SK-N-SH (cell line): ENCODE data around the gene ATF2. TPM values are rescaled to one million over a fixed set of nuclear protein-coding genes. Genes with fewer than 3 reads are reported as not detected.

Experiments used
- CTCF ChIA-PET: fragments of 300-600, 350-600 bp; formaldehyde crosslinking; extraction: SDS; loops from one replicate; lab custom pipeline; 2021; lab: Yijun Ruan, JAX
- POLR2A ChIA-PET: fragments of 350-600 bp; sonication (Branson Sonifier 250); formaldehyde crosslinking; extraction: SDS; loops from one replicate; lab custom pipeline; 2020; ENCODE audit warnings: antibody characterized with exemption, inconsistent platforms; lab: Yijun Ruan, JAX
- DNase-seq: peaks from one replicate; pipeline ENCODE4 v3.0.0; 2012
- H2AFZ ChIP-seq: fragments of 200-600 bp; sonication (generic); 2 replicates; pipeline ENCODE4 v1.8.1; 2016; ENCODE audit warnings: antibody characterized with exemption, mild to moderate bottlenecking, low read depth
- H3F3A ChIP-seq: fragments of 200-600 bp; sonication (generic); replicated peaks from 2 replicates; pipeline ENCODE3; 2016; ENCODE audit warnings: antibody characterized with exemption, mild to moderate bottlenecking; ENCODE audit not compliant: insufficient read depth
- H3K27ac ChIP-seq, 2 experiments: fragments of 200-500 bp in 1 of 2; fragments of 200-600 bp in 1 of 2; sonication (Bioruptor generic) in 1 of 2; sonication (generic), shearing (Covaris generic) in 1 of 2; 2 replicates each; pipeline versions ENCODE4 v1.5.1 to v1.6.1; 2014 to 2016; ENCODE audit warnings: low read depth in 2 of 2, inconsistent platforms in 1 of 2, low read length in 1 of 2, mild to moderate bottlenecking in 1 of 2, mixed read lengths in 1 of 2
- H3K27me3 ChIP-seq: fragments of 200-600 bp; sonication (generic), shearing (Covaris generic); 2 replicates; pipeline ENCODE4 v1.6.1; 2016; ENCODE audit warnings: mixed run types; ENCODE audit not compliant: insufficient read depth
- H3K36me3 ChIP-seq, 2 experiments: fragments of 200-500 bp in 1 of 2; fragments of 200-600 bp in 1 of 2; sonication (Bioruptor generic) in 1 of 2; sonication (generic) in 1 of 2; replicated peaks in 1 of 2; 2 replicates each; pipeline versions ENCODE3 to v1.5.1; 2014 to 2016; ENCODE audit warnings: low read length in 1 of 2, mild to moderate bottlenecking in 1 of 2; ENCODE audit not compliant: insufficient read depth in 2 of 2, control insufficient read depth in 1 of 2
- H3K4me1 ChIP-seq, 2 experiments: fragments of 200-500 bp in 1 of 2; fragments of 200-600 bp in 1 of 2; sonication (Bioruptor generic) in 1 of 2; sonication (generic), shearing (Covaris generic) in 1 of 2; 2 replicates each; pipeline versions ENCODE4 v1.5.1 to v1.6.1; 2014 to 2016; ENCODE audit warnings: low read depth in 1 of 2, low read length in 1 of 2, mixed run types in 1 of 2; ENCODE audit not compliant: insufficient read depth in 2 of 2, control insufficient read depth in 1 of 2
- H3K4me2 ChIP-seq: fragments of 200-600 bp; sonication (generic), shearing (Covaris generic); 2 replicates; pipeline ENCODE4 v1.6.1; 2017; ENCODE audit warnings: mixed run types
- H3K4me3 ChIP-seq, 2 experiments: fragments of 200-500 bp in 1 of 2; fragments of 200-600 bp in 1 of 2; sonication (Bioruptor generic) in 1 of 2; sonication (generic), shearing (Covaris generic) in 1 of 2; 2 replicates each; pipeline versions ENCODE4 v1.5.1 to v1.8.1; 2014 to 2016; ENCODE audit warnings: low read depth in 2 of 2, inconsistent platforms in 1 of 2, low read length in 1 of 2, mild to moderate bottlenecking in 1 of 2, mixed read lengths in 1 of 2, moderate library complexity in 1 of 2
- H3K79me2 ChIP-seq: fragments of 200-600 bp; sonication (generic); 2 replicates; pipeline ENCODE4 v1.8.1; 2017; ENCODE audit warnings: mild to moderate bottlenecking; ENCODE audit not compliant: insufficient read depth
- H3K9ac ChIP-seq: fragments of 200-600 bp; sonication (generic); 2 replicates; pipeline ENCODE4 v1.6.1; 2017; ENCODE audit warnings: mixed run types
- H3K9me2 ChIP-seq: fragments of 200-600 bp; sonication (generic); 2 replicates; pipeline ENCODE4 v1.6.1; 2017; ENCODE audit warnings: mixed run types
- H3K9me3 ChIP-seq: fragments of 200-600 bp; sonication (generic); 2 replicates; pipeline ENCODE4 v1.6.1; 2017; ENCODE audit warnings: mixed run types, mild to moderate bottlenecking, moderate library complexity
- H4K20me1 ChIP-seq: fragments of 200-600 bp; sonication (generic); 2 replicates; pipeline ENCODE4 v1.6.1; 2017; ENCODE audit warnings: mild to moderate bottlenecking, mixed run types; ENCODE audit not compliant: insufficient read depth
- EP300 ChIP-seq, 2 experiments: IDR thresholded peaks; 2 replicates each; pipeline versions ENCODE4 v1.4.0 to v1.6.1; 2012; ENCODE audit warnings: borderline replicate concordance in 1 of 2, low read depth in 1 of 2, low read length in 1 of 2
- FOXJ3 ChIP-seq: sonication (generic); formaldehyde crosslinking; IDR thresholded peaks from 2 replicates; pipeline ENCODE4 v1.5.1; 2020; ENCODE audit warnings: mild to moderate bottlenecking, missing genetic modification reagents
- FOXM1 ChIP-seq: IDR thresholded peaks from 2 replicates; pipeline ENCODE4 v1.4.0; 2012; ENCODE audit warnings: low read depth, mild to moderate bottlenecking
- GATA2 ChIP-seq: sonication (generic); formaldehyde crosslinking; IDR thresholded peaks from 2 replicates; pipeline ENCODE4 v1.5.0; 2020; ENCODE audit warnings: mild to moderate bottlenecking, missing genetic modification reagents
- MEF2A ChIP-seq: IDR thresholded peaks from 2 replicates; pipeline ENCODE4 v1.4.0; 2012; ENCODE audit warnings: low read depth, borderline replicate concordance
- MXI1 ChIP-seq: IDR thresholded peaks from 2 replicates; pipeline ENCODE4 v1.6.1; 2012; ENCODE audit warnings: mild to moderate bottlenecking, low read depth, low read length, improper control_type of control experiment
- NRF1 ChIP-seq: IDR thresholded peaks from 2 replicates; pipeline ENCODE4 v1.6.1; 2012; ENCODE audit warnings: low read depth, mild to moderate bottlenecking, low read length
- POLR2AphosphoS5 ChIP-seq: IDR thresholded peaks from 2 replicates; pipeline ENCODE4 v1.6.1; 2012; ENCODE audit warnings: low read depth, low read length
- RAD21 ChIP-seq: IDR thresholded peaks from 2 replicates; pipeline ENCODE4 v1.6.1; 2012; ENCODE audit warnings: mild to moderate bottlenecking, low read length
- RFX5 ChIP-seq: IDR thresholded peaks from 2 replicates; pipeline ENCODE4 v1.6.1; 2012; ENCODE audit warnings: mild to moderate bottlenecking, improper control_type of control experiment, low read length
- SIN3A ChIP-seq: IDR thresholded peaks from 2 replicates; pipeline ENCODE4 v1.6.1; 2012; ENCODE audit warnings: low read depth, mild to moderate bottlenecking, low read length, moderate library complexity, borderline replicate concordance
- TEAD4 ChIP-seq: IDR thresholded peaks from 2 replicates; pipeline ENCODE4 v1.4.0; 2012; ENCODE audit warnings: mild to moderate bottlenecking, borderline replicate concordance; ENCODE audit not compliant: insufficient read depth
- USF2 ChIP-seq: fragments of 150-350 bp; IDR thresholded peaks from 2 replicates; pipeline ENCODE4 v1.6.1; 2017; ENCODE audit warnings: antibody characterized with exemption, low read length, low read depth, borderline replicate concordance
- YY1 ChIP-seq: IDR thresholded peaks from 2 replicates; pipeline ENCODE4 v1.4.0; 2012; ENCODE audit warnings: low read depth, mild to moderate bottlenecking
- WGBS: methylation state at CpG from one replicate; pipeline ENCODE4 v1.1.6; 2017; ENCODE audit warnings: low lambda C conversion rate; 5-methylcytosine and 5-hydroxymethylcytosine counted together
- polyA plus RNA-seq, 3 experiments: library from polyadenylated mRNA; depleted of rRNA; stranded (reverse); fragments of >200 nt; gene quantifications; 2 replicates each; pipeline ENCODE4 v1.2.3, GENCODE V29; 2012
- TF ChIP-seq, protein P1 (sequence below): IDR thresholded peaks from 2 replicates; pipeline ENCODE4 v1.6.1; 2012; ENCODE audit warnings: mild to moderate bottlenecking, low read depth, low read length, moderate library complexity
- TF ChIP-seq, protein P2 (sequence below): IDR thresholded peaks from 2 replicates; pipeline ENCODE4; 2012
- TF ChIP-seq, protein P3 (sequence below): IDR thresholded peaks from 2 replicates; pipeline ENCODE4 v1.4.0; 2012; ENCODE audit warnings: low read depth, borderline replicate concordance

The ATF2 gene
- polyA plus RNA-seq, 1 of the 3 experiments (the other 2 are of a cell fraction), result 19.0 TPM

DNA sequence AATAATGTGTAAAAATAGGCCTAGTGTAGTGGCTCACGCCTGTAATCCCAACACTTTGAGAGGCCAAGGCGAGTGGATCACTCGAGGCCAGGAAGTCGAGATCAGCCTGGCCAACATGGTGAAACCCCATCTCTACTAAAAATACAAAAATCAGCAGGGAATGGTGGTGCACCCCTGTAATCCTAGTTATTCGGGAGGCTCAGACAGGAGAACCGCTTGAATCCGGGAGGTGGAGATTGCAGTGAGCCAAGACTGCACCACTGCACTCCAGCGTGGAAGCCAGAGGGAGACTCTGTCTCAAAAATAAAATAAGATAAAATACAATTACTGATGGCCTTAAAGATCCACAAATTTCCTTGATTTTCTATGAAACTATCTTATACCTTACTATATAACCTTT is 3.8 kb downstream of the ATF2 start:
- Histone ChIP-seq H3K79me2 (peaks cover 95% of the 10 kb centered on the region), H3K27me3 (no peaks in the 10 kb centered on the region)
- no peak for TF ChIP-seq YY1
- TF ChIP-seq RAD21, result no peak
- TF ChIP-seq, protein P1, sequence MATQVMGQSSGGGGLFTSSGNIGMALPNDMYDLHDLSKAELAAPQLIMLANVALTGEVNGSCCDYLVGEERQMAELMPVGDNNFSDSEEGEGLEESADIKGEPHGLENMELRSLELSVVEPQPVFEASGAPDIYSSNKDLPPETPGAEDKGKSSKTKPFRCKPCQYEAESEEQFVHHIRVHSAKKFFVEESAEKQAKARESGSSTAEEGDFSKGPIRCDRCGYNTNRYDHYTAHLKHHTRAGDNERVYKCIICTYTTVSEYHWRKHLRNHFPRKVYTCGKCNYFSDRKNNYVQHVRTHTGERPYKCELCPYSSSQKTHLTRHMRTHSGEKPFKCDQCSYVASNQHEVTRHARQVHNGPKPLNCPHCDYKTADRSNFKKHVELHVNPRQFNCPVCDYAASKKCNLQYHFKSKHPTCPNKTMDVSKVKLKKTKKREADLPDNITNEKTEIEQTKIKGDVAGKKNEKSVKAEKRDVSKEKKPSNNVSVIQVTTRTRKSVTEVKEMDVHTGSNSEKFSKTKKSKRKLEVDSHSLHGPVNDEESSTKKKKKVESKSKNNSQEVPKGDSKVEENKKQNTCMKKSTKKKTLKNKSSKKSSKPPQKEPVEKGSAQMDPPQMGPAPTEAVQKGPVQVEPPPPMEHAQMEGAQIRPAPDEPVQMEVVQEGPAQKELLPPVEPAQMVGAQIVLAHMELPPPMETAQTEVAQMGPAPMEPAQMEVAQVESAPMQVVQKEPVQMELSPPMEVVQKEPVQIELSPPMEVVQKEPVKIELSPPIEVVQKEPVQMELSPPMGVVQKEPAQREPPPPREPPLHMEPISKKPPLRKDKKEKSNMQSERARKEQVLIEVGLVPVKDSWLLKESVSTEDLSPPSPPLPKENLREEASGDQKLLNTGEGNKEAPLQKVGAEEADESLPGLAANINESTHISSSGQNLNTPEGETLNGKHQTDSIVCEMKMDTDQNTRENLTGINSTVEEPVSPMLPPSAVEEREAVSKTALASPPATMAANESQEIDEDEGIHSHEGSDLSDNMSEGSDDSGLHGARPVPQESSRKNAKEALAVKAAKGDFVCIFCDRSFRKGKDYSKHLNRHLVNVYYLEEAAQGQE, result no peak
- no peak for TF ChIP-seq GATA2 (CRISPR knock-in tag)
- no peak for TF ChIP-seq MXI1
- TF ChIP-seq MEF2A, result no peak
- TF ChIP-seq POLR2AphosphoS5, result no peak
- no peak for TF ChIP-seq TEAD4
- TF ChIP-seq, protein P2, sequence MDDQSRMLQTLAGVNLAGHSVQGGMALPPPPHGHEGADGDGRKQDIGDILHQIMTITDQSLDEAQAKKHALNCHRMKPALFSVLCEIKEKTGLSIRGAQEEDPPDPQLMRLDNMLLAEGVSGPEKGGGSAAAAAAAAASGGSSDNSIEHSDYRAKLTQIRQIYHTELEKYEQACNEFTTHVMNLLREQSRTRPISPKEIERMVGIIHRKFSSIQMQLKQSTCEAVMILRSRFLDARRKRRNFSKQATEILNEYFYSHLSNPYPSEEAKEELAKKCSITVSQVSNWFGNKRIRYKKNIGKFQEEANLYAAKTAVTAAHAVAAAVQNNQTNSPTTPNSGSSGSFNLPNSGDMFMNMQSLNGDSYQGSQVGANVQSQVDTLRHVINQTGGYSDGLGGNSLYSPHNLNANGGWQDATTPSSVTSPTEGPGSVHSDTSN, result no peak
- TF ChIP-seq, protein P3, sequence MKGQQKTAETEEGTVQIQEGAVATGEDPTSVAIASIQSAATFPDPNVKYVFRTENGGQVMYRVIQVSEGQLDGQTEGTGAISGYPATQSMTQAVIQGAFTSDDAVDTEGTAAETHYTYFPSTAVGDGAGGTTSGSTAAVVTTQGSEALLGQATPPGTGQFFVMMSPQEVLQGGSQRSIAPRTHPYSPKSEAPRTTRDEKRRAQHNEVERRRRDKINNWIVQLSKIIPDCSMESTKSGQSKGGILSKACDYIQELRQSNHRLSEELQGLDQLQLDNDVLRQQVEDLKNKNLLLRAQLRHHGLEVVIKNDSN, result no peak
- no peak for TF ChIP-seq NRF1
- TF ChIP-seq RFX5, result no peak
- TF ChIP-seq, all 33 proteins: peak for 0
- DNase-seq, result no peak
- no peak overlapping the region for H3K4me3 ChIP-seq
- peaks cover 57% of the 10 kb centered on the region for H4K20me1 ChIP-seq
- WGBS, result 96% methylated on average over 8 of the region's 8 CpGs
- H2AFZ ChIP-seq, result no peak overlapping the region
- H3K9ac ChIP-seq, result no peak overlapping the region
- H3K4me1 ChIP-seq, result no peaks in the 10 kb centered on the region; a peak in 3 of 4 replicates
- H3K4me2 ChIP-seq, result no peak overlapping the region
- no peaks in the 10 kb centered on the region for H3K9me2 ChIP-seq
- no peaks in the 10 kb centered on the region for H3K9me3 ChIP-seq
- H3F3A ChIP-seq, result peaks cover 11% of the 10 kb centered on the region
- no peak overlapping the region for H3K27ac ChIP-seq
- CTCF ChIA-PET, result interaction anchor here (1.0 kb wide), 1 partner anchor 8 kb away, joined by 3 read pairs; no protein-coding TSS in a partner anchor
- H3K36me3 ChIP-seq, result peaks cover 0 to 20% of the 10 kb centered on the region in 2 experiments
- POLR2A ChIA-PET, result no interaction called here

DNA sequence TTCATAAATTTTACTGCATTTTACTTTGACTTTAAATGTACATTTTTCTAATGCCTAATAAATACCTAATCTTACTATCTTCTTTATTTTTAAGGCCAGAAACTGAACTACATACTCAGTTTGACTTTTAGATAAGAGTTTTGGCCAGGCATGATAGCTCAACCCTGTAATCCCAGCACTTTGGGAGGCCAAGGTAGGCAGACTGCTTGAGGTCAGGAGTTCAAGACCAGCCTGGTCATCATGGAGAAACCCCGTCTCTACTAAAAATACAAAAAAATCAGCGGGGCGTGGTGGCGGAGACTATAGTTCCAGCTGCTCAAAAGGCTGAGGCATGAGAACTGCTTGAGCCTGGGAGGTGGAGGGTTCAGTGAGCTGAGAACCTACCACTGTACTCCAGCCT is 9.1 kb downstream of the ATF2 start:
- Histone ChIP-seq H4K20me1 (peaks cover 86% of the 10 kb centered on the region), H3K9me2 (no peaks in the 10 kb centered on the region), H3F3A (peaks cover 18% of the 10 kb centered on the region), H3K4me3 (no peak overlapping the region), H3K9me3 (no peaks in the 10 kb centered on the region), H3K27ac (no peak overlapping the region), H3K4me2 (no peak overlapping the region), H3K4me1 (peaks cover 2 to 4% of the 10 kb centered on the region in 2 experiments; a peak in 2 of 4 replicates), H3K36me3 (peaks cover 0 to 25% of the 10 kb centered on the region in 2 experiments), H3K79me2 (peaks cover 100% of the 10 kb centered on the region), H3K9ac (no peak overlapping the region), H2AFZ (no peak overlapping the region), H3K27me3 (no peaks in the 10 kb centered on the region)
- DNase-seq, result no peak
- POLR2A ChIA-PET, result interaction anchor here (0.6 kb wide), 1 partner anchor 22 kb away, joined by 4 read pairs; no protein-coding TSS in a partner anchor
- WGBS, result 98% methylated on average over 4 of the region's 4 CpGs
- CTCF ChIA-PET, result no interaction called here
- TF ChIP-seq EP300 (IDR thresholded peaks at IDR 0.05; ENCODE audit: borderline replicate concordance in 1 of 2, low read depth in 1 of 2, low read length in 1 of 2) (no peak), SIN3A (no peak), USF2 (no peak), FOXM1 (no peak), FOXJ3 (CRISPR knock-in tag) (no peak)
- TF ChIP-seq, protein P1, result no peak
